Neural cell (in vitro differentiated cells): ENCODE data around the gene PLXNB1. TPM values are rescaled to one million over a fixed set of nuclear protein-coding genes. Genes with fewer than 3 reads are reported as not detected.
"Not testable (repeated sequence)": the region's sequence is repeated elsewhere in the genome, so short reads cannot be mapped to it uniquely, and the experiment has no call there.

Source experiments
- H2AFZ ChIP-seq: fragments of 200-600, 300-800 bp; sonication (generic), shearing (Covaris generic); 2 replicates; pipeline ENCODE4 v1.6.0; 2014; ENCODE audit warnings: low read depth, mild to moderate bottlenecking, antibody characterized with exemption, low read length, moderate library complexity
- H3F3A ChIP-seq: fragments of 200-600 bp; shearing (Covaris generic); 2 replicates; pipeline ENCODE4 v1.6.1; 2016; ENCODE audit warnings: mild to moderate bottlenecking, moderate library complexity, mixed read lengths, antibody characterized with exemption, low read length; ENCODE audit not compliant: insufficient read depth, poor library complexity, severe bottlenecking
- H3K27ac ChIP-seq: fragments of 200-600, 300-800 bp; sonication (generic), shearing (Covaris generic); 2 replicates; pipeline ENCODE4 v1.5.1; 2014; ENCODE audit warnings: mild to moderate bottlenecking, low read length, moderate library complexity
- H3K27me3 ChIP-seq: fragments of 300-800, 200-600 bp; sonication (generic), shearing (Covaris generic); 2 replicates; pipeline ENCODE4 v1.6.0; 2014; ENCODE audit warnings: mild to moderate bottlenecking, low read depth, low read length, moderate library complexity; ENCODE audit not compliant: insufficient read depth
- H3K36me3 ChIP-seq: fragments of 300-800, 200-600 bp; sonication (generic), shearing (Covaris generic); 2 replicates; pipeline ENCODE4 v1.5.1; 2014; ENCODE audit warnings: mild to moderate bottlenecking, antibody characterized with exemption, low read length, moderate library complexity; ENCODE audit not compliant: insufficient read depth
- H3K4me2 ChIP-seq: fragments of 300-800, 200-600 bp; sonication (generic), shearing (Covaris generic); 2 replicates; pipeline ENCODE4 v1.6.0; 2014; ENCODE audit warnings: mild to moderate bottlenecking, low read length
- H3K4me3 ChIP-seq: fragments of 300-800, 200-600 bp; sonication (generic), shearing (Covaris generic); 2 replicates; pipeline ENCODE4 v1.5.1; 2014; ENCODE audit warnings: mild to moderate bottlenecking, low read length, moderate library complexity
- H3K79me2 ChIP-seq: fragments of 200-600 bp; shearing (Covaris generic); replicated peaks from 2 replicates; pipeline ENCODE4 v1.6.0; 2014; ENCODE audit warnings: mild to moderate bottlenecking, low read length, moderate library complexity; ENCODE audit not compliant: insufficient read depth
- H3K9ac ChIP-seq: fragments of 300-800, 200-600 bp; sonication (generic), shearing (Covaris generic); 2 replicates; pipeline ENCODE4 v1.6.1; 2016; ENCODE audit warnings: mild to moderate bottlenecking, low read length, mixed read lengths
- H3K9me2 ChIP-seq: fragments of 200-600 bp; shearing (Covaris generic); 2 replicates; pipeline ENCODE4 v1.6.1; 2016; ENCODE audit warnings: mild to moderate bottlenecking, low read length, mixed read lengths; ENCODE audit not compliant: insufficient read depth
- H3K9me3 ChIP-seq: fragments of 200-600, 300-800 bp; sonication (generic), shearing (Covaris generic); 2 replicates; pipeline ENCODE4 v1.6.1; 2016; ENCODE audit warnings: mild to moderate bottlenecking, mixed run types, low read length, moderate library complexity, mixed read lengths
- H4K20me1 ChIP-seq: fragments of 200-600 bp; shearing (Covaris generic); 2 replicates; pipeline ENCODE4 v1.6.1; 2016; ENCODE audit warnings: mild to moderate bottlenecking, mixed run types; ENCODE audit not compliant: insufficient read depth
- EP300 ChIP-seq: fragments of 450-650 bp; conservative IDR thresholded peaks from 2 replicates; pipeline ENCODE4 v1.6.1; 2014; ENCODE audit warnings: antibody characterized with exemption, mild to moderate bottlenecking, moderate library complexity; ENCODE audit not compliant: poor library complexity, severe bottlenecking
- EZH2 ChIP-seq: fragments of 200-600, 300-800 bp; shearing (Covaris generic), sonication (generic); IDR thresholded peaks from 2 replicates; pipeline ENCODE4 v1.6.1; 2014; ENCODE audit warnings: antibody characterized with exemption, low read length, borderline replicate concordance, mild to moderate bottlenecking; ENCODE audit not compliant: insufficient read depth, poor library complexity, severe bottlenecking
- MXI1 ChIP-seq: fragments of 450-650 bp; conservative IDR thresholded peaks from 2 replicates; pipeline ENCODE4 v1.6.1; 2014; ENCODE audit warnings: antibody characterized with exemption, mild to moderate bottlenecking; ENCODE audit not compliant: poor library complexity, severe bottlenecking
- POLR2AphosphoS5 ChIP-seq: IDR thresholded peaks from 2 replicates; pipeline ENCODE4 v1.6.1; 2012
- RAD21 ChIP-seq: fragments of 450-650 bp; conservative IDR thresholded peaks from 2 replicates; pipeline ENCODE4 v1.6.1; 2014; ENCODE audit warnings: antibody characterized with exemption, mild to moderate bottlenecking, moderate library complexity
- REST ChIP-seq: IDR thresholded peaks from 2 replicates; pipeline ENCODE4 v1.6.1; 2012; ENCODE audit warnings: borderline replicate concordance
- SMC3 ChIP-seq: fragments of 450-650 bp; conservative IDR thresholded peaks from 2 replicates; pipeline ENCODE4 v1.6.1; 2014; ENCODE audit warnings: antibody characterized with exemption, mild to moderate bottlenecking, moderate library complexity; ENCODE audit not compliant: poor library complexity
- TAF1 ChIP-seq: IDR thresholded peaks from 2 replicates; pipeline ENCODE4 v1.6.1; 2012; ENCODE audit warnings: low read depth
- polyA plus RNA-seq: library from polyadenylated mRNA; depleted of rRNA; stranded (reverse); fragments of >200 nt; gene quantifications from 2 replicates; pipeline ENCODE4 v1.2.3, GENCODE V29; 2014
- TF ChIP-seq, protein P1 (sequence below): fragments of 450-650 bp; IDR thresholded peaks from 2 replicates; pipeline ENCODE4 v1.5.1; 2014; ENCODE audit warnings: antibody characterized with exemption, mild to moderate bottlenecking, moderate library complexity; ENCODE audit not compliant: poor library complexity, severe bottlenecking

Gene PLXNB1
- polyA plus RNA-seq, 1 donor from 2014 or later, result 134 TPM

DNA sequence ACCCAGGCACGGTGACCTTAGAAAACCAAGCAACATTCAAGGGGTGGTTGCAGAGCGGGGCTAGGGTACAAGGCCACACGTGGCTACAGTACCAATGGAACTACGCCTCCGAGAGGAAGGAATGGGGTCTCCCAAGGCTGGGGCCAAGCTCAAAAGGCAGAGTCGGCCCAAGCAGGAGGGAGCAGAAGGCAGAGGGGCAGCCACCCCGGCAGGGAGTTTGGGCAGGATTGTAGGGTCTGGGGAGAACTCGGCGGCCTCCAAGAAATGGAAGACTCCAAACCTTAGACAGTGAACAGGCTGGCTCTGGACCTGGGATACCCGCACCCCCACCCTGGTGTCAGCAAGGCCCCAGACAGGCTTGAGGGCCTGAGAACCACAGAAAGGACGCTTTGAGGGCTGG lies 45.3 kb upstream of the PLXNB1 start:
- Histone ChIP-seq H4K20me1 (no peaks in the 10 kb centered on the region), H3K36me3 (no peaks in the 10 kb centered on the region), H2AFZ (no peak overlapping the region), H3K9ac (no peak overlapping the region), H3K79me2 (peaks cover 15% of the 10 kb centered on the region), H3K27me3 (no peaks in the 10 kb centered on the region), H3K9me3 (no peaks in the 10 kb centered on the region), H3K9me2 (no peaks in the 10 kb centered on the region), H3K4me2 (no peak overlapping the region), H3F3A (no peaks in the 10 kb centered on the region), H3K27ac (no peak overlapping the region), H3K4me3 (no peak overlapping the region)
- TF ChIP-seq EZH2, result no peak
- TF ChIP-seq, protein P1, sequence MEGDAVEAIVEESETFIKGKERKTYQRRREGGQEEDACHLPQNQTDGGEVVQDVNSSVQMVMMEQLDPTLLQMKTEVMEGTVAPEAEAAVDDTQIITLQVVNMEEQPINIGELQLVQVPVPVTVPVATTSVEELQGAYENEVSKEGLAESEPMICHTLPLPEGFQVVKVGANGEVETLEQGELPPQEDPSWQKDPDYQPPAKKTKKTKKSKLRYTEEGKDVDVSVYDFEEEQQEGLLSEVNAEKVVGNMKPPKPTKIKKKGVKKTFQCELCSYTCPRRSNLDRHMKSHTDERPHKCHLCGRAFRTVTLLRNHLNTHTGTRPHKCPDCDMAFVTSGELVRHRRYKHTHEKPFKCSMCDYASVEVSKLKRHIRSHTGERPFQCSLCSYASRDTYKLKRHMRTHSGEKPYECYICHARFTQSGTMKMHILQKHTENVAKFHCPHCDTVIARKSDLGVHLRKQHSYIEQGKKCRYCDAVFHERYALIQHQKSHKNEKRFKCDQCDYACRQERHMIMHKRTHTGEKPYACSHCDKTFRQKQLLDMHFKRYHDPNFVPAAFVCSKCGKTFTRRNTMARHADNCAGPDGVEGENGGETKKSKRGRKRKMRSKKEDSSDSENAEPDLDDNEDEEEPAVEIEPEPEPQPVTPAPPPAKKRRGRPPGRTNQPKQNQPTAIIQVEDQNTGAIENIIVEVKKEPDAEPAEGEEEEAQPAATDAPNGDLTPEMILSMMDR, result no peak
- TF ChIP-seq EP300, result no peak
- TF ChIP-seq SMC3, result no peak
- TF ChIP-seq POLR2AphosphoS5, result no peak
- TF ChIP-seq REST, result no peak
- TF ChIP-seq MXI1, result no peak
- no peak for TF ChIP-seq RAD21
- no peak for TF ChIP-seq TAF1

- no peak overlapping the region for H3K9ac ChIP-seq
- no peaks in the 10 kb centered on the region for H4K20me1 ChIP-seq
- H3K4me3 ChIP-seq, result no peak overlapping the region
- H3K9me3 ChIP-seq, result no peaks in the 10 kb centered on the region
- H3F3A ChIP-seq, result no peaks in the 10 kb centered on the region
- H3K27me3 ChIP-seq, result no peaks in the 10 kb centered on the region
- no peak overlapping the region for H3K4me2 ChIP-seq
- no peak overlapping the region for H2AFZ ChIP-seq
- no peak overlapping the region for H3K27ac ChIP-seq
- H3K36me3 ChIP-seq, result no peaks in the 10 kb centered on the region
- H3K9me2 ChIP-seq, result no peaks in the 10 kb centered on the region
- peaks cover 15% of the 10 kb centered on the region for H3K79me2 ChIP-seq
- no peak for TF ChIP-seq EP300
- TF ChIP-seq, protein P1, result no peak
- TF ChIP-seq SMC3, result no peak
- TF ChIP-seq RAD21, result no peak
- no peak for TF ChIP-seq TAF1
- TF ChIP-seq REST, result no peak
- no peak for TF ChIP-seq POLR2AphosphoS5
- no peak for TF ChIP-seq MXI1
- TF ChIP-seq EZH2, result no peak
These were observed 44.7 kb upstream of the PLXNB1 start for GRCh38 chr3:48474619-48475018.

DNA sequence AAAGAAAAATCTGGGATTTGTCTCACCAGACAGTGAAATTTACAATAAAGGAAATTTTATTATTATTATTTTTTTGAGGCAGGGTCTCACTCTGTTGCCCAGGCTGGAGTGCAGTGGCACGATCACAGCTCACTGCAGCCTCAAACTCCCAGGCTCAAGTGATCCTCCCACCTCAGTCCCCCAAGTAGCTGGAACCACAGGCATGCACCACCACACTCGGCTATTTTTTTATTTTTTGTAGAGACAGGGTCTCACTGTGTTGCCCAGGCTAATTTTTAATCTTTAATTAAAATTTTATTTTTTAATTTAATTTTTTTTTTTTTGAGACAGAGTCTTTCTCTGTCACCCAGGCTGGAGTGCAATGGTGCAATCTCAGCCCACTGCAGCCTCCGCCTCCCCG lies 44.1 kb upstream of the PLXNB1 start:
- not testable (repeated sequence) for H3K9me3 ChIP-seq, H3K27ac ChIP-seq, H3K9ac ChIP-seq, H3K4me3 ChIP-seq, H3K27me3 ChIP-seq, H3F3A ChIP-seq, H3K9me2 ChIP-seq, H2AFZ ChIP-seq, H4K20me1 ChIP-seq, H3K4me2 ChIP-seq, H3K36me3 ChIP-seq
- H3K79me2 ChIP-seq, result peaks cover 15% of the 10 kb centered on the region
